Left ventricle myocardium superior (tissue), 1 donor: ENCODE measurements around the gene PUS3. TPM values are rescaled to one million over a fixed set of nuclear protein-coding genes. Genes with fewer than 3 reads are reported as not detected.

Experiments
- ATAC-seq: fragments of 200-7000 bp; cut with Tn5 transposase; one replicate; pipeline ENCODE4 v1.9.1; 2020; ENCODE audit warnings: mild to moderate bottlenecking, moderate library complexity
- DNase-seq: peaks from one replicate; pipeline ENCODE4 v3.0.0-alpha.2; 2020
- intact Hi-C: fragments of 100-400 bp; cut with micrococcal nuclease; formaldehyde crosslinking; loops from one replicate; pipeline ENCODE4 v1.11.0; 2022
- total RNA-seq: library from RNA; stranded (reverse); fragmentation: NEBNext Ultra II Directional; extraction: Animal tissue kit (Norgen Biotek cat#: 25700); gene quantifications from one replicate; pipeline ENCODE4 v1.2.1, GENCODE V29; 2021
- donor health status: DM: no; HTN: yes; CAD: no; lungs with severe emphysema.

Gene PUS3
- total RNA-seq, 1 donor from 2014 or later: 7.1 TPM

GRCh38 chr11:125942771-125943428, 39.9 kb upstream of the PUS3 start:
- no peak for DNase-seq
- intact Hi-C loops: loop anchor here (5.0 kb wide), 1 partner anchor 249 kb away; no protein-coding TSS in a partner anchor
- ATAC-seq: no peak

- intact Hi-C loops: loop anchor here (5.0 kb wide), 1 partner anchor 250 kb away; no protein-coding TSS in a partner anchor
- peak; percentile 84 for ATAC-seq
- peak; percentile 72 for DNase-seq
These were observed 38.9 kb upstream of the PUS3 start for GRCh38 chr11:125941619-125942611.

- DNase-seq (no peak), ATAC-seq (no peak)
- intact Hi-C loops: loop anchor here (5.0 kb wide), 1 partner anchor 251 kb away; no protein-coding TSS in a partner anchor
These were observed 38.2 kb upstream of the PUS3 start for GRCh38 chr11:125941267-125941618.

- no peak for DNase-seq
- intact Hi-C loops: loop anchor here (5.0 kb wide), 1 partner anchor 252 kb away; no protein-coding TSS in a partner anchor
These were observed 37.1 kb upstream of the PUS3 start for GRCh38 chr11:125940145-125940544.

GRCh38 chr11:125939081-125939521, 36.1 kb upstream of the PUS3 start:
- DNase-seq (no peak), ATAC-seq (peak; percentile 29)
- intact Hi-C loops: no loop called here

More at GRCh38 chr11:125940145-125940544, 37.1 kb upstream of the PUS3 start:
- ATAC-seq: no peak

- DNase-seq (no peak), ATAC-seq (no peak)
- intact Hi-C loops: no loop called here
These were observed 35.4 kb upstream of the PUS3 start for GRCh38 chr11:125938418-125938817.

- intact Hi-C loops: no loop called here
- ATAC-seq (no peak), DNase-seq (no peak)
These were observed 32.7 kb upstream of the PUS3 start for GRCh38 chr11:125935618-125936199.

- no peak for ATAC-seq
- DNase-seq: no peak
- intact Hi-C loops: no loop called here
These were observed 32.0 kb upstream of the PUS3 start for GRCh38 chr11:125935056-125935455.

GRCh38 chr11:125934473-125934872, 31.5 kb upstream of the PUS3 start:
- intact Hi-C loops: no loop called here
- ATAC-seq (no peak), DNase-seq (no peak)

- ATAC-seq: no peak
- no peak for DNase-seq
- intact Hi-C loops: no loop called here
These were observed 30.2 kb upstream of the PUS3 start for GRCh38 chr11:125933030-125933813.

GRCh38 chr11:125932301-125932700, 29.3 kb upstream of the PUS3 start:
- no peak for ATAC-seq
- intact Hi-C loops: no loop called here
- DNase-seq: no peak

- ATAC-seq (no peak), DNase-seq (no peak)
- intact Hi-C loops: no loop called here
These were observed 28.7 kb upstream of the PUS3 start for GRCh38 chr11:125931668-125932067.

GRCh38 chr11:125931116-125931515, 28.1 kb upstream of the PUS3 start:
- intact Hi-C loops: no loop called here
- ATAC-seq: no peak
- DNase-seq: no peak

GRCh38 chr11:125930076-125930450, 27.1 kb upstream of the PUS3 start:
- intact Hi-C loops: no loop called here
- ATAC-seq: no peak

GRCh38 chr11:125929445-125930075, 26.6 kb upstream of the PUS3 start:
- no peak for DNase-seq
- intact Hi-C loops: loop anchor here (5.0 kb wide), 1 partner anchor 268 kb away; no protein-coding TSS in a partner anchor
- no peak for ATAC-seq

More at GRCh38 chr11:125930076-125930450, 27.1 kb upstream of the PUS3 start:
- DNase-seq: no peak

GRCh38 chr11:125926682-125927081, 23.7 kb upstream of the PUS3 start:
- DNase-seq (no peak), ATAC-seq (no peak)
- intact Hi-C loops: loop anchor here (5.0 kb wide), 1 partner anchor 271 kb away; no protein-coding TSS in a partner anchor

- ATAC-seq (no peak), DNase-seq (no peak)
- intact Hi-C loops: loop anchor here (5.0 kb wide), 1 partner anchor 271 kb away; no protein-coding TSS in a partner anchor
These were observed 22.8 kb upstream of the PUS3 start for GRCh38 chr11:125925804-125926203.

GRCh38 chr11:125925247-125925740, 22.3 kb upstream of the PUS3 start:
- no peak for ATAC-seq
- no peak for DNase-seq
- intact Hi-C loops: loop anchor here (5.0 kb wide), 1 partner anchor 272 kb away; no protein-coding TSS in a partner anchor
